H9 (cell line): ENCODE measurements around the gene PPP1R2C. TPM values are rescaled to one million over a fixed set of nuclear protein-coding genes. Genes with fewer than 3 reads are reported as not detected.

Experiments
- DNase-seq: peaks from one replicate; pipeline ENCODE4 v3.0.0-alpha.2; 2017
- H2AFZ ChIP-seq: one replicate; pipeline ENCODE4 v1.6.1; 2013; ENCODE audit warnings: mild to moderate bottlenecking, low read length, control low read depth, moderate library complexity
- H2AK5ac ChIP-seq: 2 replicates; pipeline ENCODE4 v1.6.1; 2013; ENCODE audit warnings: low read length, control low read depth, mixed read lengths; ENCODE audit not compliant: insufficient read length
- H2BK120ac ChIP-seq: one replicate; pipeline ENCODE4 v1.6.1; 2013; ENCODE audit warnings: low read depth, mild to moderate bottlenecking, low read length, control low read depth, inconsistent platforms; ENCODE audit not compliant: poor library complexity, severe bottlenecking
- H2BK12ac ChIP-seq: 2 replicates; pipeline ENCODE4 v1.6.1; 2013; ENCODE audit warnings: low read length, control low read depth, mixed read lengths, low read depth; ENCODE audit not compliant: insufficient read length
- H2BK15ac ChIP-seq: 2 replicates; pipeline ENCODE4 v1.6.1; 2013; ENCODE audit warnings: low read depth, low read length, control low read depth
- H2BK20ac ChIP-seq: one replicate; pipeline ENCODE4 v1.6.1; 2013; ENCODE audit warnings: low read depth, mild to moderate bottlenecking, low read length, control low read depth, inconsistent platforms; ENCODE audit not compliant: poor library complexity, severe bottlenecking
- H2BK5ac ChIP-seq: 2 replicates; pipeline ENCODE4 v1.6.1; 2013; ENCODE audit warnings: low read length, control low read depth, mixed read lengths; ENCODE audit not compliant: insufficient read length
- H3K14ac ChIP-seq: 2 replicates; pipeline ENCODE4 v1.6.1; 2013; ENCODE audit warnings: low read length, control low read depth; ENCODE audit not compliant: insufficient read depth
- H3K18ac ChIP-seq: 2 replicates; pipeline ENCODE4 v1.6.1; 2013; ENCODE audit warnings: low read depth, mild to moderate bottlenecking, mixed read lengths, low read length, control low read depth; ENCODE audit not compliant: insufficient read length
- H3K23ac ChIP-seq: 2 replicates; pipeline ENCODE4 v1.6.1; 2013; ENCODE audit warnings: low read length, control low read depth, mixed read lengths, low read depth; ENCODE audit not compliant: insufficient read length
- H3K23me2 ChIP-seq: 2 replicates; pipeline ENCODE4 v1.6.1; 2013; ENCODE audit warnings: low read depth, mild to moderate bottlenecking, mixed read lengths, low read length, control low read depth; ENCODE audit not compliant: insufficient read length, poor library complexity, severe bottlenecking
- H3K27ac ChIP-seq: 2 replicates; pipeline ENCODE4 v1.5.1; 2013; ENCODE audit warnings: low read length, control low read depth, mixed read lengths, low read depth; ENCODE audit not compliant: insufficient read length
- H3K27me3 ChIP-seq: 2 replicates; pipeline ENCODE4 v1.6.1; 2013; ENCODE audit warnings: low read length, control low read depth, inconsistent platforms; ENCODE audit not compliant: insufficient read depth
- H3K4ac ChIP-seq: 2 replicates; pipeline ENCODE4 v1.6.1; 2013; ENCODE audit warnings: low read depth, mild to moderate bottlenecking, control low read depth, inconsistent platforms, low read length, moderate library complexity
- H3K4me1 ChIP-seq: 2 replicates; pipeline ENCODE4 v1.6.1; 2013; ENCODE audit warnings: low read length, control low read depth, inconsistent platforms; ENCODE audit not compliant: insufficient read depth
- H3K4me2 ChIP-seq: 2 replicates; pipeline ENCODE4 v1.6.1; 2013; ENCODE audit warnings: low read length, control low read depth, mixed read lengths; ENCODE audit not compliant: insufficient read length, insufficient read depth
- H3K56ac ChIP-seq: 2 replicates; pipeline ENCODE4 v1.6.1; 2013; ENCODE audit warnings: low read depth, mild to moderate bottlenecking, mixed read lengths, low read length, control low read depth; ENCODE audit not compliant: insufficient read length
- H3K79me1 ChIP-seq: 2 replicates; pipeline ENCODE4 v1.6.1; 2013; ENCODE audit warnings: low read depth, mild to moderate bottlenecking, moderate library complexity, low read length, control low read depth, inconsistent platforms; ENCODE audit not compliant: insufficient read depth, poor library complexity, severe bottlenecking
- H3K79me2 ChIP-seq: 2 replicates; pipeline ENCODE4 v1.6.1; 2013; ENCODE audit warnings: low read length, control low read depth, inconsistent platforms; ENCODE audit not compliant: insufficient read depth
- H3K9ac ChIP-seq: 2 replicates; pipeline ENCODE4 v1.6.1; 2013; ENCODE audit warnings: low read length, control low read depth, mixed read lengths; ENCODE audit not compliant: insufficient read length; ENCODE audit errors: extremely low read depth
- H3K9me3 ChIP-seq: one replicate; pipeline ENCODE4 v1.6.1; 2013; ENCODE audit warnings: low read depth, low read length, inconsistent platforms; ENCODE audit not compliant: control insufficient read depth
- H3T11ph ChIP-seq: one replicate; pipeline ENCODE4 v1.6.1; 2013; ENCODE audit warnings: mild to moderate bottlenecking, low read length, control low read depth, inconsistent platforms
- H4K20me1 ChIP-seq: one replicate; pipeline ENCODE4 v1.6.1; 2013; ENCODE audit not compliant: control insufficient read depth, insufficient read length, insufficient read depth
- H4K5ac ChIP-seq: 2 replicates; pipeline ENCODE4 v1.6.1; 2013; ENCODE audit warnings: low read depth, mild to moderate bottlenecking, mixed read lengths, low read length, control low read depth; ENCODE audit not compliant: insufficient read length
- H4K8ac ChIP-seq: replicated peaks from 2 replicates; pipeline ENCODE4 v1.6.1; 2013; ENCODE audit warnings: low read length, control low read depth, mixed read lengths, low read depth; ENCODE audit not compliant: insufficient read length
- H4K91ac ChIP-seq: 2 replicates; pipeline ENCODE4 v1.6.1; 2013; ENCODE audit warnings: low read depth, mild to moderate bottlenecking, moderate library complexity, mixed read lengths, low read length, control low read depth; ENCODE audit not compliant: insufficient read length
- H3K27ac Mint-ChIP-seq, 3 experiments: 2 replicates in 2 of 3; 3 replicates in 1 of 3; pipeline ENCODE4 v1.8.0; 2020 to 2021; ENCODE audit warnings: mixed read lengths in 3 of 3, mild to moderate bottlenecking in 1 of 3, moderate library complexity in 1 of 3
- H3K27me3 Mint-ChIP-seq: 2 replicates; pipeline ENCODE4 v1.8.0; 2021; ENCODE audit warnings: low read depth, mild to moderate bottlenecking, moderate library complexity, mixed read lengths
- H3K36me3 Mint-ChIP-seq, 3 experiments: 2 replicates in 2 of 3; 3 replicates in 1 of 3; pipeline ENCODE4 v1.8.0; 2020 to 2021; ENCODE audit warnings: low read depth in 3 of 3, mixed read lengths in 3 of 3; ENCODE audit not compliant: insufficient read depth in 1 of 3
- H3K4me1 Mint-ChIP-seq, 2 experiments: 2 replicates each; pipeline ENCODE4 v1.8.0; 2020; ENCODE audit warnings: mixed read lengths in 2 of 2
- H3K4me3 Mint-ChIP-seq, 2 experiments: 2 replicates in 1 of 2; 3 replicates in 1 of 2; pipeline ENCODE4 v1.8.0; 2020 to 2021; ENCODE audit warnings: mild to moderate bottlenecking in 2 of 2, mixed read lengths in 2 of 2, moderate library complexity in 1 of 2
- H3K9me3 Mint-ChIP-seq, 2 experiments: 2 replicates in 1 of 2; 3 replicates in 1 of 2; pipeline ENCODE4 v1.8.0; 2020; ENCODE audit warnings: mild to moderate bottlenecking in 2 of 2, mixed read lengths in 2 of 2, moderate library complexity in 1 of 2
- total RNA-seq: library from RNA; stranded (reverse); gene quantifications from 2 replicates; pipeline ENCODE4 v1.2.1, GENCODE V29; 2021
- TF ChIP-seq, protein P1 (sequence below): fragments of 200-600 bp; sonication (generic); conservative IDR thresholded peaks from 3 replicates; pipeline ENCODE4 v1.8.0; 2021; ENCODE audit warnings: antibody characterized with exemption, mild to moderate bottlenecking

Gene PPP1R2C
- total RNA-seq, 1 experiment from 2014 or later: not detected

DNA sequence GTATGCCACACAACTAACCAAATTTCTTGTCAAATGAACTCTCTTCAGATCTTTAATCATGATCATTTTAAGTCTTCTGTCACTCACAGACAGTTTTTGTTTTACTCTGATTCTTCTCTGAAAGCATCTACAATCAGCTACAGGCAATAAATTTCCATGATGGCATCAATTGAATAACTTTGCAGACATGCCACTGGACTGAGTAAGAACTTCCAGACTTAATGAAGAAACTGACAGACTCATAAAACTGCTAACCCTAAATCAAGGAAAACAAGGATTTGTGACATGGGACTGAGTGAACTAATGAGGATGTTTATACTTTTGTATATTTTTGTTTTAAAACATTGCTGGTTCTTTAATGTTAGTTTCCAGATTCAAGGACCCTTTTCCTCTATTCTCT is 5.5 kb upstream of the PPP1R2C start:
- no peak overlapping the region for H3K4me2 ChIP-seq

More for the DNA sequence above, 5.5 kb upstream of the PPP1R2C start:
- Histone ChIP-seq H4K91ac (no peak overlapping the region), H2BK120ac (no peak overlapping the region), H4K20me1 (no peaks in the 10 kb centered on the region), H3K27me3 (no peaks in the 10 kb centered on the region), H2BK12ac (no peak overlapping the region), H3K79me1 (no peaks in the 10 kb centered on the region), H2BK5ac (no peak overlapping the region), H4K5ac (no peak overlapping the region), H2AK5ac (no peak overlapping the region), H3K79me2 (no peaks in the 10 kb centered on the region), H3K4me1 (no peaks in the 10 kb centered on the region), H3K23ac (no peak overlapping the region), H3K4ac (no peak overlapping the region), H3K14ac (no peak overlapping the region), H2BK20ac (no peak overlapping the region), H3K18ac (no peak overlapping the region), H3K9ac (no peak overlapping the region), H2BK15ac (no peak overlapping the region), H3K23me2 (no peaks in the 10 kb centered on the region), H3K9me3 (no peaks in the 10 kb centered on the region), H3K27ac (no peak overlapping the region), H4K8ac (no peak overlapping the region), H3K56ac (no peak overlapping the region), H2AFZ (no peak overlapping the region), H3T11ph (no peak overlapping the region)
- no peak overlapping the region for H3K4me3 Mint-ChIP-seq
- H3K4me1 Mint-ChIP-seq: no peaks in the 10 kb centered on the region
- no peak for DNase-seq
- TF ChIP-seq, protein P1, sequence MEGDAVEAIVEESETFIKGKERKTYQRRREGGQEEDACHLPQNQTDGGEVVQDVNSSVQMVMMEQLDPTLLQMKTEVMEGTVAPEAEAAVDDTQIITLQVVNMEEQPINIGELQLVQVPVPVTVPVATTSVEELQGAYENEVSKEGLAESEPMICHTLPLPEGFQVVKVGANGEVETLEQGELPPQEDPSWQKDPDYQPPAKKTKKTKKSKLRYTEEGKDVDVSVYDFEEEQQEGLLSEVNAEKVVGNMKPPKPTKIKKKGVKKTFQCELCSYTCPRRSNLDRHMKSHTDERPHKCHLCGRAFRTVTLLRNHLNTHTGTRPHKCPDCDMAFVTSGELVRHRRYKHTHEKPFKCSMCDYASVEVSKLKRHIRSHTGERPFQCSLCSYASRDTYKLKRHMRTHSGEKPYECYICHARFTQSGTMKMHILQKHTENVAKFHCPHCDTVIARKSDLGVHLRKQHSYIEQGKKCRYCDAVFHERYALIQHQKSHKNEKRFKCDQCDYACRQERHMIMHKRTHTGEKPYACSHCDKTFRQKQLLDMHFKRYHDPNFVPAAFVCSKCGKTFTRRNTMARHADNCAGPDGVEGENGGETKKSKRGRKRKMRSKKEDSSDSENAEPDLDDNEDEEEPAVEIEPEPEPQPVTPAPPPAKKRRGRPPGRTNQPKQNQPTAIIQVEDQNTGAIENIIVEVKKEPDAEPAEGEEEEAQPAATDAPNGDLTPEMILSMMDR: no peak
- peaks cover 13 to 55% (median 28%) of the 10 kb centered on the region in 3 experiments for H3K36me3 Mint-ChIP-seq
- H3K27me3 Mint-ChIP-seq: no peaks in the 10 kb centered on the region
- no peak overlapping the region for H3K27ac Mint-ChIP-seq
- peaks cover 21 to 57% of the 10 kb centered on the region in 2 experiments for H3K9me3 Mint-ChIP-seq
